DMS114 treated with DMSO at 0.1 percent for 48 hours (cell line): ENCODE data around the gene GLDC.
"Not testable (repeated sequence)": the region's sequence is repeated elsewhere in the genome, so short reads cannot be mapped to it uniquely, and the experiment has no call there.

Experiments used
- DNase-seq: peaks from one replicate; lab custom pipeline; 2025; ENCODE audit not compliant: unreplicated experiment; lab: John Stamatoyannopoulos, UW

GLDC gene

DNA sequence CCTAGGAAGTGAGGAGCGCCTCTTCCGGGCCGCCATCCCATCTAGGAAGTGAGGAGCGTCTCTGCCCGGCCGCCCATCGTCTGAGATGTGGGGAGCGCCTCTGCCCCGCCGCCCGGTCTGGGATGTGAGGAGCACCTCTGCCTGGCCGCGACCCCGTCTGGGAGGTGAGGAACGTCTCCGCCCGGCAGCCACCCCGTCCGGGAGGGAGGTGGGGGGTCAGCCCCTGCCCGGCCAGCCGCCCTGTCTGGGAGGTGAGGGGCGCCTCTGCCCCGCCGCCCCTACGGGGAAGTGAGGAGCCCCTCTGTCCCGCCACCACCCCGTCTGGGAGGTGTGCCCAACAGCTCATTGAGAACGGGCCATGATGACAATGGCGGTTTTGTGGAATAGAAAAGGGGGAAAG lies 22.7 kb downstream of the GLDC start:
- not testable (repeated sequence) for DNase-seq

DNA sequence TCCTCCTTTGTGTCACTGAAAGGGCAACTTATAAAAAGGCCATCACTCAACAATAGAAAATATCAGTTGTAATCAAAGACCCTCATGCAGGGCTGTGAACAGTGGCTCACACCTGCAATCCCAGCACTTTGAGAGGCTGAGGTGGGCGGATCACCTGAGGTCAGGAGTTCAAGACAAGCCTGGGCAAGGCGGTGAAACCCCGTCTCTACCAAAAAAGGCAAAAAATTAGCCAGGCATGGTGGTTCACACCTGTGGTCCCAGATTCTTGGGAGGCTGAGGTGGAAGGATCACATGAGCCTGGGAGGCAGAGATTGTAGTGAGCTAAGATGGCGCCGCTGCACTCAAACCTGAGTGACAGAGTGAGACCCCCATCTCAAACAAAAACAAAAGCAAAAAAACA lies 24.7 kb downstream of the GLDC start:
- no peak for DNase-seq

DNA sequence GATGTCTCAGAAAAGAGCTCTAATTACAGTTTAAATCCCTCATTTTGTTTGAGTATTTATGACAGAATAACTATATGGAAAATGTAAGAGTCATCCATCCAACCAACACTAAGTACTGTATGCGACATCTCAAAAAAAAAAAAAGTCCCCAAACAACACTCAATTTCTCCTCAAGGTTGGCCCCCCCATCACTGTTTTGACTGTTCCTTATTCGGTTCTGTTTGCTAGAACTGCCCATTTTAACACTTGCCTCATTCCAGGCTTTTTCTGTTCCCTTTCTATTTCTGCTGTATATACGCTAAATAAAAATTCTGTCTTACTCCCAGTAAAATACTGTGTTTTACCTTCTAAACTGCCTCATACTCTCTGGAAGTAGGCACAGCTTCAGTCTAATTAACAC lies 25.2 kb downstream of the GLDC start:
- DNase-seq = no peak

DNA sequence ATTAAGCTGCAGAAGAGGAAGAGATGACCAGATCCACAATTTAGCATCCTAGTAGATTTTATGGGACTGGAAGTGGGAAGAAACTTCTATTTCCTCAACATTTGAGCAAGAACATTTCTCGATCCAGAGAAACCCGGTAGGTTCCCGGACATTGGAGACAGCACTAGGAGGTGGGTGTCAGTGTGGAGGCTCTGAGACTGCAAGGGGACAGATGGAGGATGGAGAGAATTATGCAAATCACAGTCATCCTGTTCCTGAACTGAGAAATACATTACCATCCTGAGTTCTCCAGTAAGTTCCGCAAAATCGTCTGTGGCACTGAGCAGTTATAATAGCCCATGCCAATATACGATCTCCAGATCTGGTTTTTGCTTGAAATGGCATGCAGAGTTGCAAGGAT lies 25.6 kb downstream of the GLDC start:
- DNase-seq = no peak

DNA sequence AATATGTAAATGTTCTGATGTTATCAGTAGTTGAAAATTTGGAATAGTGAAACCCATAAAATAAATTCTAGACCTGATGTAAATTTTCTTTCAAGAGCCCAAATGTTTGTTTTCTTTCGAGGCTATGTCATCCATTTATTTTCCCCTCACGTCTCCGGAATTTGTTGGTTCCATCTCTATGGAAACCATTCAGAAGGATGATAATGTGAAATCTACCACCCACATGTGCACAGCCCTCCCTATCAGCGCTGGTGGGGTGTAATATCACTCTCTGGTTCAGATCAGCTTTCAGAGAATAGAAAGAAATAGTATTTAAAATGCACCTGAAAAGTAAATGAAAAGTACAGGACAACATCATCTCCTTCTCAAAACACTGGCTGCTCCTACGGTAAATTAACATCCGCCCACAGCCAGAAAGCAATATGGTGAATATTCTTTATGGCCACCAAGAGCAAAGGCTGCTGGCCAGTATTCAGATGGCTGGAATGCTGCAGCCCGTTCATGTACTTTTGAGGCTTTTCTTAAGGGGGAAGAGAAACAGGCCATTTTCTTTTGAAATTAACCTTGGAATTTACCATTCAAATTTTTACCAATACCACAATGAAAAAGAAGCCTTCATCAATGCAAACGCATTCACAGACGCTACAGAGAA lies 28.5 kb downstream of the GLDC start:
- DNase-seq = no peak

DNA sequence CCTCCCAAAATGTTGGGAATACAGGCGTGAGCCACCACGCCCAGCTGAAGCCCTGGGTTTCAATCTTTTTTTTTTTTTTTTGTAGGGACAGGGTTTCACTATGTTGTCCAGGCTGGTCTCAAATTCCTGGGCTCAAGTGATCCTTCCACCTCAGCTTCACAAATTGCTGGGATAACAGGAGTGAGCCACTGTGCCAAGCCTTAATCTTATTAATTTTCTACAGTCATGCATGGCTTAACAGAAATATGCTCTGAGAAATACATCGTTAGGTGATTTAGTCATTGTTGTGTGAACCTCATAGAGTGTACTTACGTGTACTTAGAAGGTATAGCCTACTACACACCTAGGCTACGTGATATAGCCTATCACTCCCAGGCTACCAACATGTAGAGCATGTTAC lies 31.0 kb downstream of the GLDC start:
- DNase-seq = no peak

DNA sequence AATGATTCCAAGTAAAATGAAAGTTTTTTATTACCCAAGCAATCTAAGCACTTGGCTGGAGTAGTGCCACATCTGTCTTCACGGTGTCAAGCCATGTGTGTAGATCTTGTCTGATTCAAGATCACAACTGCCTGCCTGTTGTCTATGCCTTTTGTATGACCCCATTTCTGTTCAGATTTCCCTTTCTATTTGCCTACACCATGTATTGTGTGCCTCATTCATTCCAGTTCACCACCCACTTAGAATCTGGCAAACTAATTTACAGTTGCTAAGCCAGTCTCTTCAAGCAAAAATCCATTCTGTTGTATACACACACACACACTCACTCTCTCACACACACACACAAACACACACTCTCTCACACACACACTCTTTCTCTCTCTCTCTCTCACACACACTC lies 33.7 kb downstream of the GLDC start:
- no peak for DNase-seq

DNA sequence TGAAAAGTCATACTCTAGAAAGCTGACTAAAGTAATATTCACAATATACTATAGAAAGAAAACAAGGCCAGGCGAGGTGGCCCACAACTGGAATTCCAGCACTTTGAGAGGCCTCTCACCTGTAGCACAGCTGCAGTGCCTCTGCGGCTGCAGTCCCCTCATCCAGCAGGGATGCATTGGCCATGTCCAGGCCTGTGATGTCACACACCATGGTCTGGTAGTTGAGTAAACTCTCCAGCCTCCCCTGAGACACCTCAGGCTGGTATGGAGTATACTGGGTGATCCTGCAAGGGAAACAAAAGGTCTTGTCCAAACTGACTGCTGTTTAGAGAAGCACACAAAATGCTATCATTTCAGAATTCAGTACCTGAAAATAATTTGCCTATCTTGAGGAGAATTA lies 35.5 kb downstream of the GLDC start:
- no peak for DNase-seq

DNA sequence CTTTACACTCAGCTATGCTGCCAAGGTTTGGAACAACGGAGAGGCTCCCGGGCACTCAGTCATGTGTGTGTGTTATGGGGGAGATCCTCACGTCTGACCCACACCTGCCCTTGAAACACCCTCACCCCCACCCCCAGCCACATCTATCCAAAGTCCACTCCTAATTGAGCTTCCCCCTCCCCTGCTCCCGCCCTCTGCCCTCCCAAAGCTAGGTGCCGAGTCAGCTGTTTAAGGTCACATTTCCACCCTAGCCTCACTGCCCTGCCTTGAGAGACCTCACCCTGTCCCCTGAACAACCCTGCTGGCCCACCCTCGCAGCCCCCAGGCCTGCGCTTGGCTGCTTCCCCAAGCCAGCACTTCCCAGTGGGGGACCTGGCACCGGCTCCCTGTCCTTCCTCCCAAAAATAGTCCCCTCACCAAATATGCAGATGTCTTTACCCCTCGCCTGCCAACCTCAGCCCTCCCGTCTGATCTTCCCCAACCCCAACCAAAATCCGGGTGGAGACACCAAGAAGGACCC lies 36.0 kb downstream of the GLDC start:
- no peak for DNase-seq

DNA sequence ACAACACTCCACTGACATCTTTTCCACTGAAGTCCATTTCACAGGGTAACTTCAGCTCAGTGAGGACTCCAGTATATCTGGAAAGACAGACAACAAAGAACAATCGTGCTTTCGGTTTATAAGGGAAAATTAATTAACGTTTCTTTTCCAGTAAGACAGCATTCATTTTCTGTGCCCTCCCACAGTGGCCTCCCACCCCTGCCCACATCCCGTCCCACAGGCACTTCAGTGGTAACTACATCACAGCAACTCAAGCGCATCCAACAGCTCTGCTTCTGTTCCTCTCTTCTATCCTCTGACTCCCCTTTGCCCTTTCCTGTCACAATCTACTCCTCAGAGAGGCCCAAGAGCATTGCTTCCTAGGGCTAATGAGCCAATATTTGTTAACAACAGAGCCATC lies 40.3 kb downstream of the GLDC start:
- DNase-seq = no peak

DNA sequence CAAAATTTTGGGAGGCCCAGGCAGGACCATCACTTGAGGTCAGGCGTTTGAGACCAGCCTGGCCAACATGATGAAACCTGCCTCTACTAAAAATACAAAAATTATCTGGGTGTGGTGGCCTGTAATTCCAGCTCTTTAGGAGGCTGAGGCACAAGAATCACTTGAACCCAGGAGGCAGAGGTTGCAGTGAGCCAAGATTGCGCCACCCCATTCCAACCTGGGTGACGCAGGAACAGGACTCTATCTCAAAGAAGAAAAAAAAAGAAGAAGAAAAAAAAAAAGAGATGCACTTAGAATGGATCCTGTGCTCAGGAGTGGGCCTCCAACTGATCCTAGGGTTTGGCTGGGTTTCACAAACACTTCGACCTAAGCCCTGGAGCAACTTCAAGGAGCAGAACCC lies 45.1 kb downstream of the GLDC start:
- DNase-seq = no peak

DNA sequence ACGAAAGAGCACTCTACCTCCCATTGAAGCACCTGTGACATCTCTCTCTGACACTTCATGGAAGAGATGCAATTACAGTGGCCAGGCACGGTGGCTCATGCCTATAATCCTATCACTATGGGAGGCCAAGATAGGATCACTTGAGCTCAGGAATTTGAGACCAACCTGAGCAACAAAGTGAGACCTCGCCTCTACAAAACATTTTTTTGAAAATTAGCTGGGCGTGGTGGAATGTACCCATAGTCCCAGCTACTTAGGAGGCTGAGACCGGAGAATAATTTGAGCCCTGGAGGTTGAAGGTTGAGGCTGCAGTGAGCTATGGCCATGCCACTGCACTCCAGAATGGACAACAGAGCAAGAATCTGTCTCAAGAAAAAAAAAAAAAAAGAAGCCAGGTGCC lies 45.5 kb downstream of the GLDC start:
- no peak for DNase-seq

DNA sequence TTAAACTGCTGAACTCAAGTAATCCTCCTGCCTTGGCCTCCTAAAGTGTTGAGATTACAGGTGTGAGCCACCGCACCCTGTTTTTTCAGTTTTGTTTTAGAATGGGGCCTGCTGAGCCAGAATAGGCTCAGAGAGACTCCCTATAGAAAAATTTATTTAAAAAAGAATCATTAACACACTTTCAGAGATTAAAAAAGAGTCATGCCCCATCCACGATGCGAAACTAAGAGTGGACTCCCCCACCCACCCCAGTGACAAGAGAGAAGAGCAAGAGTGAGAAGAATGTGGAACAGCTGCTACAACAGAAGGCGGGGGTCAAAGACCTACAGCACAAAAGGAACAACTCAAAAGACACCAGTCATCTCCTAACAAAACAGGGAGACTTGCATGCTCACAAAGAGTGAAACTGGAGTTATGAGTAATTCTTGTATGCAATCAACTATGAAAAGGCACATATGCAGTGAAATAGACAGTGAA lies 47.2 kb downstream of the GLDC start:
- no peak for DNase-seq

DNA sequence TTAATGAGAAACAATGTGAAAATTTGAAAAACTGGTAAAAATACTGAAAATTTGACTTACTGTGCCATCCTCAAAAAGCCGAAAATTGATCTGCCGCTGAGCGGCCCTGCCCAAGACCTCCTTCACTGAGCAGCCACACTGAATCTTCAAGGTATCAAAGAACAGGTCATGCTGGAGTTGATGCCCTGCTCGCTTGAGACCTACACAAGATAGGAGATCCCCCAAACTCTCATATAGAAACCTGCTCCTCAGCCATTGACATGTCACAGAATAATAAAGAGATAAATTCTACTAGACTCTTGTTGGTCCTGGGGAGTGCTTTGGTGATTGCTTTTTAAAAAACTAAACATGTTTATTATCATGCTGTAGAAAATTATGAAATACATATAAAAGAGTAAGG lies 52.7 kb downstream of the GLDC start:
- DNase-seq = no peak

DNA sequence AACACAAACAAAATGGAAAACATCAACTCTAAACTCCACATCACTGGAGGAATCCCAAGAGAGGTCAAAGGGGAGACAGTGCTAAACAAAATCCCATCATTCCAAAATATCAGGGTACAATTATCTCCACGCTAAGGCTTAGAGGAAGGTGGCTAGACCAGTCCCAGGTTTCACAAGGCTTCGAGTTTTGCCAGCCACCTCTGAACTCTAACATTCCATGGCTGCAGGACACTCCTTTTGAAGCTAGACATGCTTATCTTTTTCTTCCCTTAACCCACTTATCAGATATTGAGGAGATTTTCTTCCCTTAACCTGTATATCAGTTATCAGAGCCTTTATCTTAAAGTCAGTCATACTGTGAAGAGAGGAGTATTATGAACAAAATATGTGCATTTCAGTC lies 53.3 kb downstream of the GLDC start:
- no peak for DNase-seq

DNA sequence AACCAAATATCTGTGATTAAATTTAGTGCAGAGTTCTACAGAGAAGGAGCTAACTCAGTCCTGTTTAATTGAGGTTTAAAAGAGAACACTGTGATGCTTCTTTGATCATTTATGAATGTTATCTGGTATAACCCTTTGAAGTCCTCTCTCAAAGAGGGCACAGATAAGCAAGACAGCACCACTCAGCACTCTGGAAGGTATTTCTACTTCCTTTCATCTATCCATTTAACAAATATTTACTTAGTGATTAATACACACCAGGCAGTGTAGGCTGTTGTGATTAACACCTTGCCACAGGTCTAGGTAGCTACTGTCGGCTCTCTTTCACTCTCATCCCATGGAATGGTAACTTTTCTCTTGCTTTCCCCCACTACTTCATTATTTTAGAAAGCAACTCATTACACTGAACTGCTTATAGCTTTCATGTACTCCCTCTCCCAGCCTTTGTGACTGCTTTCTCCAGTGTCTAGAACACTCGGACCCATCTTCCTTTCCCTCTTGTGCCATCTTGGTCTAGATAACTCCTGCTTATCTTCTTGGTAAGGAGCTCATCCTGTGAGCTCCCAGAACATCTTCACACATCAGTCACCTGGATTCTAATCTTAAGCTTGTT lies 54.7 kb downstream of the GLDC start:
- no peak for DNase-seq

DNA sequence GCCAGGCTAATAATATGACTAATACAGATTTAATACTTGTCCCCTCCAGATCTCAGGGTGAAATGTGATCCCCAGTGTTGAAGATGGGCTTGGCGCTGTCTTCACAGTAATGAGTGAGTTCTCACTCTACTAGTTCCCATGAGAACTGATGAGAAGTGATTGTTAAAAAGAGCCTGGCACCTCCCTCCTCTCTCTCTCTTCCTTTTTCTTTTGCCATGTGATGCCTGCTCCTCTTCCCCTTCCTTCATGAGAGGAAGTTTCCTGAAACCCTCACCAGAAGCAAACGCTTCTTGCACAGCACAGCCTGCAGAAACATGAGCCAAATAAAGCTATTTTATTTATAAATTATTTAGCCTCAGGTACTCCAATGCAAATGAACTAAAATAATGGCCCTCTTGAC lies 55.2 kb downstream of the GLDC start:
- no peak for DNase-seq

DNA sequence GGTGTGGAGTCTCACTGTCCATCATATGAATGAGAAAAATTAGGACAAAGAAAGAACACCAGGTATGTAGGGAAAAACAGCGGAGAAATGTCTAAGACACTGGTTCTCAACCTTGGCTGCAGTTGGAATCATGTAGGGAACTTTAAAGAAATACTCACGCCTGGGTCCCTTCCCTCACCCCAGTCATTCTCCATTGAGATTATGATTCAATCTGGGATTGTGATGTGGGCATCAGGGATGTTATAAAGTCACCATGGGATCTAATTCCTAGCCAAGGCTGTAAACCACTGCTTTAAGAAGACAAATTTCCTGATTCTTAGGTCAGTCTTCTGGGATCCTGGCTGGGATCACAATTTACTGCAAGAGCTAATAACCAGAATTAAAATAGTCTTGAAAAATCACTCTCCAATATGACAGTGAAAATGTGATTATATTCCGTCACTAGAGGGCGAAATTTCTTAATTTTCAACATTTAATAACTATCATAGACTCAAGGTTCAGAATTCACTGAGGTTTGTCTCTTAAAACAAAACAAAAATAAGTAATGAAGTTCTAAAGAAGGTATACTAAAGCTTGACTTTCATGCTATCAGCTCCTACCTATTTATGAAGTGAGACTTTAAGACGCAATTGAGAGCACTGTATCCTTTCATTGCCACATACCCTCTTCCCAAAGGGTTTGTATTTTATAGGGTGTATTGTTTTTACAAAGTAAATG lies 60.5 kb downstream of the GLDC start:
- DNase-seq = peak; percentile 24

DNA sequence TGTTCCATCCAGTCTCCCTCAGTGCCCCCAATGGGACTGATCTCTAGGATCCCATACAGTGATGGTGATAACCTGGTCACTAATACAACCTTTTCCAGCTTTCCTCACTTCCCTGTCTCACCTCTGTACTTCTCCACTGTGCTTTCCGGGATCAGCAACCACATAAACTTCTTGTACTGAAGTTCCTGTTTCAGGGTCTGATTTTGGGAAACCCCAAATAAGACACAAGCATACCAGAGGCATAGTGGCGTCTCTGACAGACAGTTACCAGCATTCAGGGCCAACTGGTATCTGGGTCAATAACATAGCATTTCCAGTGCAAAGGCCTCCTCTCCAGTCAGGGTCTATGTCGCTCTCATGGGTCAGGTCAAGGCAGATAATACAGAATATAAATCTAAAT lies 64.3 kb downstream of the GLDC start:
- no peak for DNase-seq

DNA sequence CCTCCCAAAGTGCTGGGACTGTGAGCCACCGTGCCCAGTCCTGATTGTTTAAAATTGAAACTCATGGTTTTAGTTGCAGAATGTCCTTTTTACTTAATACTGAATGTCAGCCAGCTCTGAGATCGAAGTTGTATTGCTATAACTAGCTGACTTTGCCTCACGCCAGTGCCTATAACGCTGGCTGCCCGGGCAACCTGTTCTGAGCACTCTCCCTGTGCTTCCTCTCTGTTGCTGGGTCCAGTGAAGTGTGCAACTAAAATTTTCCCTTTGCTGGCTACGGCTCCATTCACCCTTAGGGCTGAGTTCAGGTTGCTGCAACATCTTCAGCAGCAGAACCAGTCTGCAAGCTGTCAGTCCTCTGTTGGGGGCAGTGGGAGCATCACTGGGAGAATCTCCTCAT lies 65.9 kb downstream of the GLDC start:
- DNase-seq = no peak

DNA sequence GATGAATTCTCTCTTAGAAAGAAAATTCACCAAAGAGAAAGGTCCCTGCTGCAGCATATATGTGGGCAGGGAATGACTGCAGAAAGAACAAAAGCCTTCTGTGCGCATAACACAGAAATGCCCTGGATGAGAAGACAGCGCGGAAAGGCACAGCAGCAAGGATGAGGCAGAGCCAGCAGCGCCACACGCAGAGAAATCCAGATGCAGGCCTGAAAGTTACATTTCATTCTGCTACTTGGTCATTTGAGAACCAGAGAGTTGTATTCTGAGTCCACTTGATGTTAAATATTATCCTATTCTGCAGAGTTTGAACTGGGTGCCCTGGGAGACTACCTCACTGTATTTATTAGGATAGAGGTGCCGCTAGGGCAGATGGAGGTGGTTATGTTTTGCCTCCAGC lies 68.5 kb downstream of the GLDC start:
- DNase-seq = no peak

DNA sequence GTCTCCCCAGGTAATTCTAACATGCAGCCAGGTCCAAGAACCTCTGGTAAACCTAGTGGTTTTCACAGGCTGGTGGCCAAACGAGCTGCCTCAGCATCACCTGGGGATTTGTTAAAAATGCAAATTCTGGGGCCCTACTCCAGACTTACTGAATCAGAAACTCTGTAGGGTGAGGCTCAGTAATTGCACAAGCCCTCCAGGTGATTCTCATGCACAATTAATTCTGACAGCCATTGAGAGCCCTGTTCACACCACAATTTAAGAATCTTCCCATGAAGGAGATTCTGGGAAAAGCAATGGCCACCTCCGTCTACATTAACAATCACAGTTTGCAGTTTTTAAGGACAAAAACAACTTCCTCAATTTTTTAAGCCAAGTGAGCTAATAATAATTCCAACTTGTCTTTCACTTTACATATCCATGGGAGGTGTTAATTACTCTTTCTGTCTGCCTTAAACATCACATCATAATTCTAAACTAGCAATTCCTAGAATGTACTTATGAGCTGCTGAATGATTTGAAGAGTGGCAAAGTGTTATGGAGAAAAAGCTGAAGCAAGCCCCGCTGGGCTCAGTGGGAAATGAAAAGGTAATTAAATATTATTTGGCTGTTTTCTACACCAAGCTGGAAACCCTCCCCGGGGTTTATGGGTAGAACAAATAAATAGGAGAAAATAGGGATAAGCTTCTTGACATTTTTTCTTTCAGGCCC lies 70.0 kb downstream of the GLDC start:
- DNase-seq = no peak
